Measurements from ENCODE around the gene SECTM1.

SECTM1 gene

GRCh38 chr17:82334622-82335394 lies 1.2 kb upstream of the SECTM1 start:
- Mint-ChIP-seq H3K4me3 (peak overlapping the region; percentile 81 to 89 (median 88)), H3K9me3 (peaks cover 3% of the 10 kb centered on the region), H3K4me1 (peaks cover 40% of the 10 kb centered on the region), H3K36me3 (ENCODE audit: low read depth) (no peaks in the 10 kb centered on the region), H3K27ac (peak overlapping the region; percentile 73 to 93 (median 80)), H3K27me3 (ENCODE audit: low read depth) (peaks cover 51% of the 10 kb centered on the region)
- TF ChIP-seq CTCF (IDR thresholded peaks at IDR 0.05; ENCODE audit: unreplicated experiment in 3 of 3): no peak

- Mint-ChIP-seq H3K27me3 (ENCODE audit: low read depth) (peaks cover 53% of the 10 kb centered on the region), H3K36me3 (ENCODE audit: low read depth) (no peaks in the 10 kb centered on the region), H3K4me3 (no peak overlapping the region), H3K9me3 (peaks cover 3% of the 10 kb centered on the region), H3K4me1 (peaks cover 37% of the 10 kb centered on the region), H3K27ac (no peak overlapping the region)
- TF ChIP-seq CTCF (IDR thresholded peaks at IDR 0.05; ENCODE audit: unreplicated experiment in 3 of 3): no peak
These were observed 647 bp upstream of the SECTM1 start for GRCh38 chr17:82334204-82334621.

GRCh38 chr17:82332669-82333278 lies 792 bp downstream of the SECTM1 start:
- Mint-ChIP-seq H3K4me3 (peak overlapping the region; percentile 62 to 82 (median 82)), H3K4me1 (peaks cover 28% of the 10 kb centered on the region), H3K9me3 (no peaks in the 10 kb centered on the region), H3K27ac (peak overlapping the region in 2 of 3 experiments; percentile 60 to 67), H3K36me3 (ENCODE audit: low read depth) (no peaks in the 10 kb centered on the region), H3K27me3 (ENCODE audit: low read depth) (peaks cover 50% of the 10 kb centered on the region)
- TF ChIP-seq CTCF (IDR thresholded peaks at IDR 0.05; ENCODE audit: unreplicated experiment in 3 of 3): no peak

- H3K36me3 Mint-ChIP-seq (ENCODE audit: low read depth): no peaks in the 10 kb centered on the region
- TF ChIP-seq CTCF (IDR thresholded peaks at IDR 0.05; ENCODE audit: unreplicated experiment in 3 of 3): no peak
- H3K4me1 Mint-ChIP-seq: peaks cover 33% of the 10 kb centered on the region
- H3K27ac Mint-ChIP-seq: peak overlapping the region in 1 of 3 experiments; percentile 32
- peaks cover 53% of the 10 kb centered on the region for H3K27me3 Mint-ChIP-seq (ENCODE audit: low read depth)
- H3K4me3 Mint-ChIP-seq: no peak overlapping the region
- no peaks in the 10 kb centered on the region for H3K9me3 Mint-ChIP-seq
These were observed 2.1 kb downstream of the SECTM1 start for GRCh38 chr17:82331345-82331939.

- Mint-ChIP-seq H3K9me3 (no peaks in the 10 kb centered on the region), H3K27ac (peak overlapping the region in 2 of 3 experiments; percentile 65 to 75), H3K36me3 (ENCODE audit: low read depth) (no peaks in the 10 kb centered on the region), H3K4me1 (peaks cover 28% of the 10 kb centered on the region), H3K27me3 (ENCODE audit: low read depth) (peaks cover 44% of the 10 kb centered on the region), H3K4me3 (peak overlapping the region in 2 of 3 experiments; percentile 45 to 48)
- no peak for TF ChIP-seq CTCF (IDR thresholded peaks at IDR 0.05; ENCODE audit: unreplicated experiment in 3 of 3)
These were observed 3.0 kb downstream of the SECTM1 start for GRCh38 chr17:82330322-82331239.

Data from nephron (organoid).